GM19328 (cell line): ENCODE measurements around the gene SENP6.

Experiments used
- ATAC-seq: cut with Tn5 transposase; IDR thresholded peaks from one replicate; pipeline ENCODE4 v1.9.1; 2021; ENCODE audit warnings: mild to moderate bottlenecking, moderate library complexity; ENCODE audit not compliant: unreplicated experiment

The SENP6 gene

DNA sequence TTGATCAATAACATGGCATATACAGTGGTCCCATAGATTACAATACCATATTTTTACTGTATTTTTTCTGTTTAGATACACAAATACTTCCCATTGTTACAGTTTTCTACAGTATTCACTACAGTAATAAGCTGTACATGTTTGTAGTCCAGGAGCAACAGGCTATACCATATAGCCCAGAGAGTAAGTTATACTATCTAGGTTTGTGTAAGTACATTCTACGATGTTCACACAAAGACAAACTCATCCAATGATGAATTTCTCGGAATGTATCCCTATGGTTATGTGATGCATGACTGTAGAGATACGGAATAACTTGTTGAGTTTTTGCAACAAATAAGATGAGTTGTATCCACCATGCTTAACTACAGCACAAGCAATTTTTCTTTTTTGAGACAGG is 143.7 kb downstream of the SENP6 start:
- no peak for ATAC-seq

- no peak for ATAC-seq
Measured at GRCh38 chr6:75746221-75746620, 144.5 kb downstream of the SENP6 start.

GRCh38 chr6:75747152-75747992 is 145.7 kb downstream of the SENP6 start:
- no peak for ATAC-seq

DNA sequence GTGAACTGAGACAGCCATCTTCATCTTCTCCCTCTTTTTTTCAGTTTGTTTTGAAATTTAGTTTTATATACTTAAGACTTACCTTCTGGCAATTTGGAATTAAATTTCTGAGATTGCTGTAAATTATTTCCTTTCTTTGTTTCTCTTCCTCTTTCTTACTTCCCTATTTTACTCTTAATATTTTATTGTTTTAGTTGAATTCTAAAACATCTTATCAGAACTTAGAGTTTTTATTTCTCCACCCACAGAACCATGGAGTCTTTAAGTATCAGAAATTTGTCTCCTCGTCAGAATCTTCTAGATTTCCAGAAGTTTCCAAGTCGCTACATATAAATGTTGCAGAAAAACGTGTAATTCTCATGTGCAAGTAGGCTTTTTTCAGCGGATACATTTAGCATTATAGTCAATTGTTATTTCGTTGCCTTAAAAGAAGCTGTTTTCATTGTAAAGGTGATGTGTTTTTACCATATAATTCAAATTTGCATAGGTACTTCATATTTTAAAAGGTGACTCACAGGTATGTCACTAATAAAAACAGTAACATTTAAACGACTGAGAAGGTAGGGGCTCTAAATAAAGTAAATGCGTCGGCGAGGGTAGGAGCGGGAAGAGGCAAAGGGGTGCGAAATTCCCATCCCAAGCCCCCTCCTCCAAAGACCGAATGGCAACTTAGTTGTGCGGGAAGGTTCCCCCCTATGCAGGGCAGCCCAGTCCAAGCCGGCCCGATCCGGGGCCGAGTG is 146.5 kb downstream of the SENP6 start:
- ATAC-seq: no peak

GRCh38 chr6:75748743-75749538 is 147.3 kb downstream of the SENP6 start, which contains the start of gene MYO6:
Gene MYO6 (plus strand): TSS chr6:75749239. CDS start chr6:75817548, 68,309 bp downstream.
- peak; percentile 79 for ATAC-seq

- ATAC-seq: no peak
Measured at GRCh38 chr6:75751443-75751842, 149.8 kb downstream of the SENP6 start.

GRCh38 chr6:75752365-75752764 is 150.7 kb downstream of the SENP6 start:
- no peak for ATAC-seq

DNA sequence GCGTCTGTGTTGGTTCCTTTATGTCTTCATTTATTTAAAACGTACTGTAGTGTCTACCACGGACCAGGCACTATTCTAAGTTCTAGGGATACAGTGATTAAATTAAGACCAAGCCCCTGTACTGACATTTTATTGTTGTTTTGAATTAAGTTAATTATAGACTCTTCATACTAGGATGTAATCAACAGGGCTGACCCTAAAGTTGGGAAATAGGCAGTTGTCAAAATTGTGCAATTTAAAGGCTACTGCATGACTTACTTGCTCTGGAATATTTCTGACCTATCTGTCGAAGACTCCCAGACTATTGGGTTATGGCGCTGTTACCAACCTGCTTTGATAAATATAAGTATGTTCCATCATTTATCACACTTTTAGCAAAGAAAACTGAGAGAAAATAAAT is 154.0 kb downstream of the SENP6 start:
- no peak for ATAC-seq

GRCh38 chr6:75757295-75757694 is 155.6 kb downstream of the SENP6 start:
- no peak for ATAC-seq

DNA sequence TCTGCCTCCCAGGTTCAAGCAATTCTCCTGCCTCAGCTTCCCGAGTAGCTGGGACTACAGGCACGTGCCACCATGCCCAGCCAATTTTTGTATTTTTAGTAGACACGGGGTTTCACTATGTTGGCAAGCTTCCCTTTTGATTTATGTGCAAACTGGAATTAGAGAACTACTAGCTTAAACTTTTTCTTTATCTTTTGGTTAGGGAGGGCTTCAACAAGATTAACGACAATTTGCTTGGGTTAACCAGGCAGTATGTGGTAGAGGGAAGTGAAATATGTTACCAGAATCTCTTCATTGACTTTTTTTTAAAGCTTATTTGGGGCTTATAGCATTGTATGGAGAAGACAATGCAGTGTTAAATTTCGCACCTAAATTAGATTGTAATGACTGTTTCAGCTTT is 156.4 kb downstream of the SENP6 start:
- no peak for ATAC-seq

DNA sequence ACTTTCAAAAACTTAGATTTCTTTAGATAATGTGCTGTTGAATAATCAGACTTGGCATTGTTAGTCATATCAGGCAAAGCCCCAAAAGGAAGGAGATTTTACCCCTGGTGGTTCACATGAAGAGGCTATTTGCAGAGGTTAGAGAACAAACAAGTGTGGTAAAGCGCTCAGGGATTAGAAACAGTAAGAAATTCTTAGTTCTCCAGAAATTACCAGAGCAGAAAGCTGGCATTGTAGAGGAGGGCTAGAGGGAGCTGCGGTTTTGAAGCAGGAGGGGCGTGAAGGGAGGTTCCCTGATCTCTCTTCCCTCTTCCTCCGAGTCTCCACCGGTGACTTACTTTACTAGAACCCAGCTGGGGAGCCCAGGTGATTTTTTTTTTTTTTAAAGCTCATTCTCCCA is 157.5 kb downstream of the SENP6 start:
- no peak for ATAC-seq

DNA sequence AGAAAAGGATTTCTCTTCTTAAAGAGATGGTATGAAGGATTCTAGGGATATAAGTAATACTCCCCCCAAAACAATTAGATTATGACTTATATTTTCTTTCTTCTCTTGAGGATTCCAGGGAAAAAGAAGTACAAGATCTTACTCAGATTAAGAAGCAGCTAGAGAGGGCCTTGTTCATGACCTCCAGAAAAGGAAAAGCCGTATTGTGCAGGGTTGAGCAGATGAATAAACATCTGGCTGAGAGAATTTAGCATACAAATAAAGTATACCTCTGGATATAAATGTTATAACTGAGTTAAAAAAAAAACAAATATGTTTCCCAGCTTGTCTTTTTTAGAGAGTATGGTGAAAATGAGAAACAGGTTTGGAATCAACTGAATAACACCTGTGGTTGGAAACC is 158.6 kb downstream of the SENP6 start:
- ATAC-seq: no peak

DNA sequence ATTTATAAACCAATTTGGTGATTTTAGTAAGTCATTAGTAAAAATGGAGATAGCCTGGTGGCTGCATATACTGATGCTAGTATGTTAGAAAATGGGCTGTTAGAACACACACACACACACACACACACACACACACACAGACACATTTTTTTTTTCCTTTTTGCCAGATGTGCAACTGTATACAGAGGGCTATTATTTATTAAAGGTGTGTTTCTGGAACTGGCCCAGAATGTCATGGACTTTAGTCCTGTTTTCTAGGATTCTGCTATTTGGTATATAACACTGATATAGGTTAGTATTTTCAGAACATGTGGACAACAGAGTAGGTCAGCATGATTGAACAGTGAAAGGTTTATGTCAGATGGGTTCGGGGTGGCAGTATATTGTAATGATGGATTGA is 159.8 kb downstream of the SENP6 start:
- ATAC-seq: no peak

- no peak for ATAC-seq
Measured at GRCh38 chr6:75762063-75762462, 160.4 kb downstream of the SENP6 start.

DNA sequence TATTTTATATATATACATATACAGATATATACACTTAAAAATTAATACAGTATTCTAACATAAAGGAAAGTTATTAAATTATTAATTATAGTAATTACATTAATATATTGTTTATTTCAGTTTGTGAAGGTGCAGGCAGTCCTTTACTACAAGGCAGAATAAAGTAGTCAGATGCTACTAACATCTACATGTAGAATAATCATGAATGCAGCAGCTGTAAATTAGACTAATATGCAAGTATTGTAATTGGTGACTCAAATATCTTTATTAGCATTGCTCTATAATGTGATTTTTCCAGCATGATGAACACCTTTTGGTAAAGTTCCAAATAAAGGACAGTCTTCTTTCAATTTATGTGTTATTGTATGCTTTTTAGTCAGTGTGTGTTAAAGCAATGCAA is 164.7 kb downstream of the SENP6 start:
- no peak for ATAC-seq
